Transverse colon (tissue), 4 donors: ENCODE data around the gene PTGFR. TPM values are rescaled to one million over a fixed set of nuclear protein-coding genes. Genes with fewer than 3 reads are reported as not detected.

ENCODE experiments used
- DNase-seq: peaks from one replicate; pipeline ENCODE4 v3.0.0-alpha.2; 2019
- H3K27ac ChIP-seq, 4 donors: fragments of 200-600 bp; sonication (generic); 2 replicates each; pipeline ENCODE4 v1.5.1; 2016 to 2018; ENCODE audit warnings: inconsistent platforms in 4 of 4
- H3K27me3 ChIP-seq: fragments of 200-600 bp; sonication (generic); 2 replicates; pipeline ENCODE4 v1.5.1; 2017; ENCODE audit warnings: inconsistent platforms
- H3K36me3 ChIP-seq, 4 donors: fragments of 200-600 bp; sonication (generic); 2 replicates each; pipeline ENCODE4 v1.5.1; 2017 to 2019; ENCODE audit warnings: inconsistent platforms in 4 of 4
- H3K4me1 ChIP-seq, 4 donors: fragments of 200-600 bp; sonication (generic); 2 replicates each; pipeline ENCODE4 v1.5.1; 2017 to 2020; ENCODE audit warnings: inconsistent platforms in 4 of 4
- H3K4me3 ChIP-seq, 4 donors: fragments of 200-600 bp; sonication (generic); 1 replicate in 1 of 4; 2 replicates in 3 of 4; pipeline versions ENCODE4 v1.5.1 to v1.6.1; 2017 to 2019; ENCODE audit warnings: inconsistent platforms in 4 of 4
- H3K9me3 ChIP-seq, 2 donors: fragments of 200-600 bp; sonication (generic); 2 replicates each; pipeline ENCODE4 v1.5.1; 2017 to 2019; ENCODE audit warnings: inconsistent platforms in 2 of 2
- EP300 ChIP-seq: sonication (generic); formaldehyde crosslinking; IDR thresholded peaks from one replicate; pipeline ENCODE4 v1.6.1; 2017; ENCODE audit warnings: antibody characterized with exemption, low read depth
- POLR2A ChIP-seq: fragments of 450-650 bp; IDR thresholded peaks from one replicate; pipeline ENCODE4 v1.6.1; 2016; ENCODE audit warnings: antibody characterized with exemption, mild to moderate bottlenecking, moderate library complexity
- POLR2AphosphoS5 ChIP-seq, 3 donors: sonication (generic); formaldehyde crosslinking; IDR thresholded peaks; one replicate each; pipeline ENCODE4 v1.6.1; 2016; ENCODE audit warnings: antibody characterized with exemption in 3 of 3
- WGBS, 2 donors: methylation state at CpG; one replicate each; pipeline ENCODE4 v1.1.5; 2018; ENCODE audit warnings: low coverage in 1 of 2; 5-methylcytosine and 5-hydroxymethylcytosine counted together
- in situ Hi-C, 4 donors: fragments of 200-750 bp; cut with MboI; loops; one replicate each; pipeline versions ENCODE4 v1.15.0 to v1.15.1; 2017; ENCODE audit warnings: low sequenced_read_pairs in 3 of 4, low pct_ligation_motif_present in 1 of 4, low pct_unique_long_range_greater_than_20kb in 1 of 4
- intact Hi-C: fragments of 100-400 bp; cut with DNase I; formaldehyde crosslinking; loops from one replicate; pipeline ENCODE4 v1.15.1; 2023; ENCODE audit warnings: low total_unique reads
- total RNA-seq, 4 donors: library from RNA; depleted of rRNA; stranded (reverse); fragments of >200 nt; gene quantifications; one replicate each; pipeline ENCODE4 v1.1.0, GENCODE V29; 2016
- TF ChIP-seq, protein P1 (sequence below), 5 experiments: fragments of 200-600 bp in 3 of 5; fragments of 450-650 bp in 2 of 5; sonication (generic) in 3 of 5; IDR thresholded peaks; 1 replicate in 2 of 5; 2 replicates in 3 of 5; pipeline ENCODE4 v1.5.1; 2016 to 2017; ENCODE audit warnings: antibody characterized with exemption in 5 of 5, inconsistent platforms in 3 of 5, mild to moderate bottlenecking in 2 of 5, moderate library complexity in 1 of 5

PTGFR gene
- total RNA-seq, 4 donors from 2014 or later: 0.40 to 4.1 (median 0.97) TPM

DNA sequence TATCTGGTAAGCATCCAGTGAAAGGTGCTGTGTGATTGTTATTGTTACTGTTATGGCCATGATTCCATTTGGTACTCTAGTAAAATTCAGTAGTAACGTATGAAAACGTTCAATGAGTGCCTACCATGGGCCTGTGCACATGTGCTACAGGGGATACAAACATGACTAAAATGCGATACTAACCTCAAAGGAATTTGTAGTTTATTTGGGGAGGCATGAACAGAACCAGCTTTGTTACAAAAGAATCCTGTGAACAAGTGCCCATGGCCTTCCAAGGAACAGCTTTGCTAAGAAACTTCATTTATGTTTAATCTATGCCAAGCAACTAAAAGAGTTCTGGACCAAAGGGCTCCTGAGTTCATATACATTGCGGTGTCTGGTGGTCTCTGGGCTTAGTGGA, 28.7 kb downstream of the PTGFR start:
- no peak overlapping the region for H3K27ac ChIP-seq
- 85% methylated on average over 4 of the region's 4 CpGs for WGBS, 2 donors
- H3K9me3 ChIP-seq: no peaks in the 10 kb centered on the region
- no peak overlapping the region for H3K4me3 ChIP-seq
- in situ Hi-C loops: no loop called here
- DNase-seq: no peak
- TF ChIP-seq POLR2A: no peak
- TF ChIP-seq EP300: no peak
- TF ChIP-seq POLR2AphosphoS5 (IDR thresholded peaks at IDR 0.05): no peak
- TF ChIP-seq, protein P1, sequence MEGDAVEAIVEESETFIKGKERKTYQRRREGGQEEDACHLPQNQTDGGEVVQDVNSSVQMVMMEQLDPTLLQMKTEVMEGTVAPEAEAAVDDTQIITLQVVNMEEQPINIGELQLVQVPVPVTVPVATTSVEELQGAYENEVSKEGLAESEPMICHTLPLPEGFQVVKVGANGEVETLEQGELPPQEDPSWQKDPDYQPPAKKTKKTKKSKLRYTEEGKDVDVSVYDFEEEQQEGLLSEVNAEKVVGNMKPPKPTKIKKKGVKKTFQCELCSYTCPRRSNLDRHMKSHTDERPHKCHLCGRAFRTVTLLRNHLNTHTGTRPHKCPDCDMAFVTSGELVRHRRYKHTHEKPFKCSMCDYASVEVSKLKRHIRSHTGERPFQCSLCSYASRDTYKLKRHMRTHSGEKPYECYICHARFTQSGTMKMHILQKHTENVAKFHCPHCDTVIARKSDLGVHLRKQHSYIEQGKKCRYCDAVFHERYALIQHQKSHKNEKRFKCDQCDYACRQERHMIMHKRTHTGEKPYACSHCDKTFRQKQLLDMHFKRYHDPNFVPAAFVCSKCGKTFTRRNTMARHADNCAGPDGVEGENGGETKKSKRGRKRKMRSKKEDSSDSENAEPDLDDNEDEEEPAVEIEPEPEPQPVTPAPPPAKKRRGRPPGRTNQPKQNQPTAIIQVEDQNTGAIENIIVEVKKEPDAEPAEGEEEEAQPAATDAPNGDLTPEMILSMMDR (IDR thresholded peaks at IDR 0.05): no peak
- H3K36me3 ChIP-seq: no peaks in the 10 kb centered on the region
- intact Hi-C loops: no loop called here
- no peaks in the 10 kb centered on the region for H3K27me3 ChIP-seq
- no peaks in the 10 kb centered on the region for H3K4me1 ChIP-seq

DNA sequence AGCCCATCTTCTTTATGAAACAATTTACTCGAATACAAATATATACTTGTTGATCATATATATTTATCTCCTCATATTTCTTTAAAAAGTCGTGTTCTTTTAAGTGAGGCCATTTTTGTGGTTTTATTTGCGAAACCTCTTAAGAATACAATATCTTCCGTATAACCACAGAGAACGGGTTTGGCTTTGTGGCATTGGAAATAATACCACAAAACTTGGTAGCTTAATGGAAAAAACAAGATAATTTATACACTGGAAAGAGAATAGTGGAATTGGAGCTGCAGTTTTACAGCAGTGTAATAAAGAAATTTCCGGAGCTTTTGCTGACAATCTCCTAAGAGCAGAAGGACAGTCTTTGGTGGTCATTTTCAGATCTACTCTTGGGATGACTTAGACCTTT, 29.4 kb downstream of the PTGFR start:
- TF ChIP-seq POLR2A (no peak), POLR2AphosphoS5 (IDR thresholded peaks at IDR 0.05) (no peak), EP300 (no peak)
- TF ChIP-seq, protein P1 (IDR thresholded peaks at IDR 0.05): no peak
- Histone ChIP-seq H3K27ac (no peak overlapping the region), H3K27me3 (no peaks in the 10 kb centered on the region), H3K36me3 (no peaks in the 10 kb centered on the region), H3K9me3 (no peaks in the 10 kb centered on the region), H3K4me1 (no peaks in the 10 kb centered on the region), H3K4me3 (no peak overlapping the region)
- DNase-seq: no peak
- in situ Hi-C loops: no loop called here
- intact Hi-C loops: no loop called here
- WGBS, 2 donors: 76 to 80% methylated on average over 6 of the region's 6 CpGs

DNA sequence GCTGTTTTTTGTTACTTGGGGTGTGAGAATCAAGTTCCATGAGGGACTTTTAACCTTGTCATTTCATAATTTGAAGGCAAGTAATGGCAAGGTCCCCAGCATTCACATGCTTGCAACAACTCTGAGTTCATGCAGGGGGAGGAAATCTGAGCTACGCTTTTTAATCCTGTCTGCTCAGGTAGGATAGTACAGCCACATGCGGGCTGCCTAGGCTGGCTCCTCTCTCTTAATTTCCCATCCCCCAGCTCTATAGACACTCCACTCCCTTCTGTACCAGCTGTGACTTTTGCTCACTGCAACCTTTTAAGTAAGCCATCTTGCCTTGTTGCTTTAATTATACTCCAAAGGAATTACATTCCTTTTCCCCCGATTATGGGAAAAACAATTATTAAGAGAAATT, 30.1 kb downstream of the PTGFR start:
- Histone ChIP-seq H3K27me3 (no peaks in the 10 kb centered on the region), H3K27ac (no peak overlapping the region), H3K4me1 (no peaks in the 10 kb centered on the region), H3K9me3 (no peaks in the 10 kb centered on the region), H3K4me3 (no peak overlapping the region), H3K36me3 (no peaks in the 10 kb centered on the region)
- no peak for DNase-seq
- intact Hi-C loops (no loop called here), in situ Hi-C loops (no loop called here)
- TF ChIP-seq POLR2AphosphoS5 (IDR thresholded peaks at IDR 0.05) (no peak), EP300 (no peak), POLR2A (no peak)
- TF ChIP-seq, protein P1 (IDR thresholded peaks at IDR 0.05): no peak
- WGBS, 2 donors: 82 to 88% methylated on average over 1 to 3 of the region's 3 CpGs

DNA sequence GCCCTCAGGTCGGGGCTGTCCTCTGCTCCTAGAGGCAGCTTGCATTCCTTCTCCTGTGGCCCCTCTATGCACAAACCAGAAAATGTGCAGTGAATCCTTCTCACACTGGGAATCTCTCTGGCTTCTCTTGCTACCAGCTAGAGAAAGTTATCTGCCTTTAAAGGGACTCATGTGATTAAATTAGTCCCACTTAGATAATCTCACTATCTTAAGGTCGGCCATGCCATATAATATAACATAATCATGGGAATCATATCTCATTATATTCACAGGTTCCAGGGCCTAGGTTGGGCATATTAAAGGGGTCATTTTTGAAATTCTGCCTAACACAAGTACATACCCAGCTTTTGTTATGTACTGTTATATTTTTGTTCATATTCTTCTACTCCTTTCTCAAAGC, 31.4 kb downstream of the PTGFR start:
- peak overlapping the region in 1 of 4 donors; percentile 10 for H3K27ac ChIP-seq
- DNase-seq: no peak
- no peak overlapping the region for H3K4me3 ChIP-seq
- 57 to 90% methylated on average over 1 to 2 of the region's 2 CpGs for WGBS, 2 donors
- in situ Hi-C loops (no loop called here), intact Hi-C loops (no loop called here)
- H3K27me3 ChIP-seq: no peaks in the 10 kb centered on the region
- TF ChIP-seq, protein P1 (IDR thresholded peaks at IDR 0.05): no peak
- TF ChIP-seq POLR2AphosphoS5 (IDR thresholded peaks at IDR 0.05) (no peak), POLR2A (no peak), EP300 (no peak)
- H3K9me3 ChIP-seq: no peaks in the 10 kb centered on the region
- no peaks in the 10 kb centered on the region for H3K4me1 ChIP-seq
- no peaks in the 10 kb centered on the region for H3K36me3 ChIP-seq
